HG03520 (cell line): ENCODE measurements around the gene HRH3.
A peak's percentile ranks its signal among the peaks of the same experiment; 100 is the strongest.

ENCODE experiments used
- ATAC-seq: cut with Tn5 transposase; IDR thresholded peaks from one replicate; pipeline ENCODE4 v1.9.1; 2021; ENCODE audit warnings: mild to moderate bottlenecking, moderate library complexity; ENCODE audit not compliant: unreplicated experiment

The HRH3 gene

GRCh38 chr20:62244644-62245108 is 24.6 kb upstream of the HRH3 start:
- no peak for ATAC-seq

DNA sequence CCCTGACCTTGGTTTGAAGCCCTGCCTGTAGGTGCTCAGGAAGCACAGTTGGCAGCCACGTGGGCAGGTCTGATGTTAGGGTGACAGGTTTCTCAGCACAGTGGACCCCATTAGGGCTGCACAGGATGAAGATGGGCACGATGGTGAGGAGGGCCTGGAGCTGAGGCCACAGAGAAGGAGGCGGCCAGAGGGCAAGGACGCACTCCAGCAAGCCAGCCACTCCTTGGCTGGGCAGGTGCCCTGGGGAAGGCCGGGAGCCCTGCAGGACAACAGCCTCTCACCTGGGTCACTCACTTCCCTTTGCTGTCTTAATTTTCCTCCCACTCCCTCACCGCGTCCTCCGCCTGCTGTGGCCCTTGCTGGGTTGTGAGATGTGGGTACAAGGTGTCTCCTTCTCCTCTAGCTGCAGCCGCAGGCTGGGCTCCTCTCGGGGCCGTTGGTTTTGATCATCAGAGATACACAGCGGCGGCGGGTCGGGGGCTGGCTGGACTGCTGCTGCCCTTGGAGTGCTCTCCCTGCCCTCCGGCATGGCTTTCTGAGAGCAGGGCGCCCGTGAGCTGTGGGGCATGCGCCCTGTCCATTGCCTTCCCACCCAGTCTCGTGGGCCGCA is 23.9 kb upstream of the HRH3 start:
- no peak for ATAC-seq

DNA sequence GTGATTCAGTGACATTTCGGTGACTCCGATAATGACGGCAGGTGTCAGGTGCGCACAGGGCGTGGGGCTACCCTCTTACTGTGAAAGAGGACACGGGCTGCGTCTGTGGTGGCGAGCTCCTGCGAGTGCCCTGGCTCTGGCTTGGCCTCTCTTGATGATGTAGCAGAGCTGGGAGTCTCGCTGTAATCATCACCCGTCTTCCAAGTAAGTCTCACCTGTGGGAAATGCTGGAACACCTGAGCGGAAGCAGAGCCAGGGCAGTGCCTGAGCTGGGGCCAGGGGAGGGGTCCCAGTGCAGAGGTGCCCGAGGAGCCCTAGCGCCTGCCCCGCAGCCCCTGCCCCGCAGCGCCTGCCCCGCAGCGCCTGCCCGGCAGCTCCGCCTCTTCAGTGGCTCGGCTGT is 23.0 kb upstream of the HRH3 start:
- ATAC-seq = no peak

DNA sequence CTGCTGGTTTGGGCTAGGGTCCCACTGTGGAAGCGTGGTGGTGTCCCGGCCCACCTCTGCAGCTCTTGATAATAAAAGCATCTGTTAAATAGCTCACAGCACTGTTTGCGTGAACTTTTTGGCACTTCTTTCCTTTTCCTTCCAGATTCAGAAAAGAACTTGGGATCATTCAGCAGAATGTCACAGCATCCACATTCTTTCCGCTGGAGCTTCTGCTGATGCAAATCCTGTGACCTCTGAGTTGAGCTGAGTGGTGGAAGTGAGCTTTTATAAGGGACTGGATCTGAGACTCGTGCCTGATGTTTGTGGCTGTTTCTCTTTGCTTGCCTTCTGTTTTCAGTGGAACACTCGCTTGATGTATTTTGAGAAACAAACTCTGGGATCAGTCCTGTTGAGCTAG is 22.1 kb upstream of the HRH3 start:
- no peak for ATAC-seq

- ATAC-seq = no peak
Measured at GRCh38 chr20:62241506-62241905, 21.4 kb upstream of the HRH3 start.

GRCh38 chr20:62240020-62240685 is 20.1 kb upstream of the HRH3 start:
- ATAC-seq = no peak

GRCh38 chr20:62239278-62239879 is 19.3 kb upstream of the HRH3 start:
- no peak for ATAC-seq

DNA sequence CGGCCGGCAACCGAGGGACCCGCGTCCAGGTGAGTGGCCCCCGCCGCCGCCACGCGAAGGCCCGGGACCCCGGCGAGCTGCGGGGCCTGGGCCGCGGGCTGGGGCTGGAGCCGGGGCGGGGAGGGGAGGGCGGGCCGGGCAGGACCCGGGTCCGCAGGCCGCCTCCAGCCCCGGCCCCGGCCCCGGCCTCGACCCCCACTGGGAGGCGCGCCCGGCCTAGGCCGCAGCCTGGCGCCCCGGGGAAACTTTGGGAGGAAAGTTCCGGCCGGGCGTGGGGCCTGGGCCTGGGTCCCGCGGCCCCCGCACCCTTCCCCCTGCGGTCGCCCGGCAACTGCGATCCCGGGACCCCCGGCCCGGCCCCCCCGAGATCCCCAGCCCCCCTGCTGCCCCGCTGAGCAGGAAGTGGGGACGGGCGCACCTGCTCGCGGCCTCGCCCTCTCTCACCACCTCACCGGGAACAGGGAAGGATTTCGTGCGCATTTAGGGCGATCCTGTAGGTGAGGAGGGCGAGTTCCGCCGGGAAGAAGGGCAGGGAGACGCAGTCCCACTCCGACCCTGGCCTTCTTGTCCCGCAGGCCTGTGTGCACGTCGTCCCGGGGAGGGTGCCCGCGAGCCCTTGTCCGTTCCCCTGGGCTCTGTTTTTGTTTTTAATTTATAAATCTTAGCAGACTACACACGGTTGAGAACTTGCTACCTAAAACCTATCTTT is 18.6 kb upstream of the HRH3 start:
- ATAC-seq = no peak

DNA sequence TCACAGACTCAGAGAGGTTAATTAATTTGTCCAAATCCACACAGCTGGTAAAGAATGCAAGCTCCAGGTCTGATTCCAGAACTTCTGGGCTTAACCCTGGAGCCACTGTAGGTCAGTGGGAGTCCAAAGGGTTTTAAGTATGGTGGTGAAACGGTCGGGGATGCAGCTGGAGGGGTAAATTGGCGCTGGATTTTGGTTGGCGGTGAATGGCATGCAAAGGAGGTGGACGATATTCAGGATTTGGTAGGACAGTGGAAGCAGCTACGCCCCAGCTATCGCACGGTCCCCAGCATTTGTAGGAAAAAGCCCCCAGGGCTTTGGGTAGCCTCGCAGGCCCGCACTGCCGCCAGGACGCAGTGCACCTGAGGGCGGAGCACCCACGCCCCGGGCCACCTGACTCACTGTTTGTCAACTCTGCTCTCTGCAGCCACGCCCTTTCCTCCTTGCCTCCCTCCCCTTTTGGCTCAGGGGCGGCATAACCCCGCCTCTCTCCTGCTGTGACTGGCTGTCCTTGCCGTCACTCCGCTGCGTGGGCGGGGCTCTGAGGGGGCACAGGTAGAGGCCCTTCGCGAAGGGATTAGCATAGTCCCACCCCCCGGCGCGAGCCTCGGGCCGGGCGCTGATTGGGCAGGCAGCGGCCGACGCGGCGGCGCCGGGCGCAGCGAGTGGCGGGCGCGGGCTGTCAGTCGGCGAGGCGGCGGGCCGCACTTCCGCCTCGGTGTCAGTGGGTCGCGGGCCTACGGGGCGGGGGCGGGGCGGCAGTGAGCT is 17.9 kb upstream of the HRH3 start, which contains the start of gene OSBPL2:
TSS of gene OSBPL2 (plus strand) at position 721 of the 768 bp plus-strand sequence. CDS start 17,664 bp downstream, outside the sequence.
- ATAC-seq = peak; percentile 94

GRCh38 chr20:62237514-62237800 is 17.4 kb upstream of the HRH3 start:
- no peak for ATAC-seq

GRCh38 chr20:62236766-62237513 is 16.9 kb upstream of the HRH3 start:
- ATAC-seq = no peak

DNA sequence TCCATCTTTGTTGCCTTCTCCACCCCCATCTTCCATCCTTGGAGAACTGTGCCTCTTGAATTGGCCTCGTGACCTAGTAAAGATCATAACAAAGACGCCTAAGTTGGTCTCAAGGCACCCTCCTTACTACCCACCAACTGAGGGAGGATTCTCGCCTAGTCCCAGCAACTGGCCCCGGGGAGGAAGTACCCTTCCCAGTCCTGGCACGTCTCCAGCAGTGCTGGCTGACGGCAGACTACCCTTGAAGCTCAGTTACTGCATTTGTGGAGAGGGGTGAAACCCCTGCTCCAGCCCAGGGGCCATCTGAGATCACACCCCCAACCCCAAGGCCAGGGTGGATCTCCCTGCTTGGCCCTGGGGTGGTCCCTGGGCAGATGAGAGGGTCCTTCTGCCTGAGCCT is 16.1 kb upstream of the HRH3 start:
- ATAC-seq = no peak

DNA sequence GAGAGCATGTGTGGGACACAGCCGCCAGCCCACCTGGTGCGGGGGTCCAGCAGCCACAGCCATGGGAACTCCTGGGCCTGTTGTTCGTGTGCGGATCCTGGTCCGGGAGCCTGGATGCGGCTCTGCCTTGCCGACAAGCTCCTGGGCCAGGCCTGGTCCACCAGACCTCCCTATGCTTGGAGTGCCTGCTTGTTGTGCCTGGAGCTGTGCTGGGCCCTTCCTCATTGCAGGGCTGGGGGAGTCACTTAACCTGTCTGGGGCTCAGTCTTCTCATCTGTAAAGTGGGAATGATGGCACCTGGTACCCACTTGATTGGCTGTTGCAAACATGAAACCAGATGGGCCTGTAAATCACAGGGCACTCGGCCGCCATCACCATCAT is 15.7 kb upstream of the HRH3 start:
- no peak for ATAC-seq

GRCh38 chr20:62235001-62235776 is 15.1 kb upstream of the HRH3 start:
- no peak for ATAC-seq

DNA sequence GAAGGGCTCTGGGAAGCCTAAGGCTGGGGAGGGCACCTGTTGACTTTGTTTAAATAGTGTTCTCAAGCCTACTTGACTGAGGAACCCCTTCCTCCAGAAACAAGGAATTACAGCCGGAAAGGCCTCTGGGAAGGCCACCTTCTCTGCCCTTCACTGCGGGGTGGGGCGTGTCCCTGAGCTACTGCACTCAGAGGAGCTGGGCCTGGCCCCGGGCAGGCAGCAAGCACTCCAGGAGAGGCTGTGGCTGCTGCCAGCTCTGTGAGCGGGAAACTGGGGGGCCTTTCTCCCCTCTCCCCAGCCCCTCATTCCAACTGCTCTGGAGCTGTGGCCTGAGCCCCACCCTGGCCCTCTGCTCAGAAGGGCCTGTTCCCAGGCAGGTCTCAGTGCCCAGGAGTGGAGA is 14.3 kb upstream of the HRH3 start:
- no peak for ATAC-seq

DNA sequence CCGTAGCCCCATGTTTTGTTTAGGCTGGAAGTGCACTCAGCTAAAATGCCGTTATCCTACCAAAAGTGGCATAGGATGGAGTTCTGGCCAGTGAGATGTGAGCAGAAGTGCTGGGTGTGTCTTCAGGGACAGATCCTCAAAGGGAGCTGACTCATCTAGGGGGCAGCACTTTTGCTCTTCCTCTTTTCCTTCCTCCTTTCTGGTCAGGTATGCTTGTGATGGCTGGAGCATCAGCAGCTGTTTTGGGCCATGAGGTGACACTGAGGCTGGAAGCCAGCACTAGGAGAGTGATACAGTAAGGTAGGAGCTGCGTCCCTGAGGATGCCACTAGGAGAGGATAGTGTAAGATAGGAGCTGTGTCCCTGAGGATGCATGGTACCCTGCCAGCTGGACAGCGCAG is 13.6 kb upstream of the HRH3 start:
- ATAC-seq = no peak

DNA sequence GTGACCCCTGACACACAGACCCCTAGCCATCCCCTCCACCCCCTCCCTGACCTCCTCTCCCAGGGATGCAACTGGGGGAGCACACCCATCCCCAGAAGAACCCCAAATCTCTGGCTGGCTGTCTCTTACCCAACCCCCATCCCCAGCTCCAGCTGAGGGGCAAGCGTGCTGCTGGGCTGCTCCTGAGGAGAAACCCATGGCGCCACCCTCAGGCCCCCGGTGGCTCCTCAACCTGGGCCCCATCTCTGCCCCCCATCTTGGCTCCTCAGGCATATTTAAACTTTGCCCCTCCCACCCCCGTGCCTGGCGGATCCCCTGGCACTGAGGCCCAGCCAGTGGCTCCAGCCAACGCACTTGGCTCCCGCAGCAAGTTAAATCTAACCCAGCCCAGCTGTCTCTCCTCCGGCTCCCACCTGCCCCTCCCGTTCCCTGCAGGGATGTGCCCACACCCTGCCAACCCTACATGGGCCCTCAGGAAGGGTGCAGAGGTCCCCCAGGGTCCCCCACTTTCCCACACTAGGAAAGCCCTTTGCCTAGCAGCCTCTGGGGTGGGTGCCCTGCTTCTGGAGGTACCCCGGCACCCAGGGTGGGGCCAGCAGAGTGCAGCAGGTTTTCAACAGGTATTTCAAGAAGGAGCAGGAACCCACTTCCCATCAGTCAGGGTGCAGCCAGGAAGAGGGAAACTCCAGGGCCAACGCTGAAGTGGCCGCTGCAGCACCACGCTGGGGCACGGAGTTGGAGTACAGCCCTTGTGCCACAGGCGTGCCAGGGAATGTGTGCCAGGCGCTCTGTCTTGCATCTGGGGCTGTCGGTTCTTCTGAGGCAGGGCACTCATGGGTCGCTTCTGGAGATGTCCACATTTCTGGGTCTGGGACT is 12.9 kb upstream of the HRH3 start:
- ATAC-seq = no peak

- no peak for ATAC-seq
Measured at GRCh38 chr20:62232194-62232593, 12.1 kb upstream of the HRH3 start.

DNA sequence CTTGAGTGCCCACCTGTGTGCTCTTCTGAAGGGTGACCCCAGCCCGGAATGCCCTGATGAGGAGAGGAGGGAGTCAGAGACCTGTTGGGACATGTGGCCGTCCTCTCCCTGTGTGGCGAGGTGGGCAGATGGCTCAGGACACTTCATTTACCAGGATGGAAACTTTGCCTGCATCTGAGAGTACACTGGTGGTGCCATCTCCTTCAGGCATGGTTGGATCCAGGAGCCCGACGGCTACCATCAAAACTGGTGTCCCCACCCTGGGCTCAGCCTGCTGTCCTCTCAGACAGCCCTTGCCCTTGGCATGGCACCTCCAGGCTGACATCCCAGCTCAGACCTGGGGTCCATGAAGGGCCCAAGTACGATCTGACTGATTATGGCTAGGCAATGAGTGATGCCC is 11.2 kb upstream of the HRH3 start:
- ATAC-seq = no peak
